Neural cell (in vitro differentiated cells): ENCODE data around the gene DNAH6.

Source experiments
- EP300 ChIP-seq: fragments of 450-650 bp; conservative IDR thresholded peaks from 2 replicates; pipeline ENCODE4 v1.6.1; 2014; ENCODE audit warnings: antibody characterized with exemption, mild to moderate bottlenecking, moderate library complexity; ENCODE audit not compliant: poor library complexity, severe bottlenecking
- EZH2 ChIP-seq: fragments of 200-600, 300-800 bp; shearing (Covaris generic), sonication (generic); IDR thresholded peaks from 2 replicates; pipeline ENCODE4 v1.6.1; 2014; ENCODE audit warnings: antibody characterized with exemption, low read length, borderline replicate concordance, mild to moderate bottlenecking; ENCODE audit not compliant: insufficient read depth, poor library complexity, severe bottlenecking
- MXI1 ChIP-seq: fragments of 450-650 bp; conservative IDR thresholded peaks from 2 replicates; pipeline ENCODE4 v1.6.1; 2014; ENCODE audit warnings: antibody characterized with exemption, mild to moderate bottlenecking; ENCODE audit not compliant: poor library complexity, severe bottlenecking
- POLR2AphosphoS5 ChIP-seq: IDR thresholded peaks from 2 replicates; pipeline ENCODE4 v1.6.1; 2012
- RAD21 ChIP-seq: fragments of 450-650 bp; conservative IDR thresholded peaks from 2 replicates; pipeline ENCODE4 v1.6.1; 2014; ENCODE audit warnings: antibody characterized with exemption, mild to moderate bottlenecking, moderate library complexity
- SMC3 ChIP-seq: fragments of 450-650 bp; conservative IDR thresholded peaks from 2 replicates; pipeline ENCODE4 v1.6.1; 2014; ENCODE audit warnings: antibody characterized with exemption, mild to moderate bottlenecking, moderate library complexity; ENCODE audit not compliant: poor library complexity
- TAF1 ChIP-seq: IDR thresholded peaks from 2 replicates; pipeline ENCODE4 v1.6.1; 2012; ENCODE audit warnings: low read depth
- TF ChIP-seq, protein P1 (sequence below): fragments of 450-650 bp; IDR thresholded peaks from 2 replicates; pipeline ENCODE4 v1.5.1; 2014; ENCODE audit warnings: antibody characterized with exemption, mild to moderate bottlenecking, moderate library complexity; ENCODE audit not compliant: poor library complexity, severe bottlenecking
- TF ChIP-seq, protein P2 (sequence below): IDR thresholded peaks from 2 replicates; pipeline ENCODE4 v1.6.1; 2012; ENCODE audit warnings: borderline replicate concordance

DNA sequence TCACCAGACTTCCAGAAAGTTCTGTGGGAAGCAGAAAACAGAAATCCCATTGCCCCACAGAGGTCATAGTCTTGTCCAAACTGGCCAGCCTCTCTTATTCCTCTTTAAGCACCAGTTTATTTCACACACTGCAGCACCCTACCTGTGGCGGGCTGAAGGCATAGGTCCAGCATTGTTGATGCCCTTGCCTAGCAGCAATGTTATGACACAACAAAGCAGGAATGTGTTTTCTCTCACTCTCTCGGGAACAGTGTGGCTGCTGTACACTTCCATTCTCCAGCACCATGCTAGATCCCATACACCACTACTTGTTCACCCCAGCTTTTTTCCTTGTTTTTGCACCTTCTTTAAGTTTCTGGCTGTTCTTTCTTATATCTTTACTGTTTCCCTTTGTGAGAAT, 181.6 kb downstream of the DNAH6 start:
- TF ChIP-seq, protein P1, sequence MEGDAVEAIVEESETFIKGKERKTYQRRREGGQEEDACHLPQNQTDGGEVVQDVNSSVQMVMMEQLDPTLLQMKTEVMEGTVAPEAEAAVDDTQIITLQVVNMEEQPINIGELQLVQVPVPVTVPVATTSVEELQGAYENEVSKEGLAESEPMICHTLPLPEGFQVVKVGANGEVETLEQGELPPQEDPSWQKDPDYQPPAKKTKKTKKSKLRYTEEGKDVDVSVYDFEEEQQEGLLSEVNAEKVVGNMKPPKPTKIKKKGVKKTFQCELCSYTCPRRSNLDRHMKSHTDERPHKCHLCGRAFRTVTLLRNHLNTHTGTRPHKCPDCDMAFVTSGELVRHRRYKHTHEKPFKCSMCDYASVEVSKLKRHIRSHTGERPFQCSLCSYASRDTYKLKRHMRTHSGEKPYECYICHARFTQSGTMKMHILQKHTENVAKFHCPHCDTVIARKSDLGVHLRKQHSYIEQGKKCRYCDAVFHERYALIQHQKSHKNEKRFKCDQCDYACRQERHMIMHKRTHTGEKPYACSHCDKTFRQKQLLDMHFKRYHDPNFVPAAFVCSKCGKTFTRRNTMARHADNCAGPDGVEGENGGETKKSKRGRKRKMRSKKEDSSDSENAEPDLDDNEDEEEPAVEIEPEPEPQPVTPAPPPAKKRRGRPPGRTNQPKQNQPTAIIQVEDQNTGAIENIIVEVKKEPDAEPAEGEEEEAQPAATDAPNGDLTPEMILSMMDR = no peak
- no peak for TF ChIP-seq POLR2AphosphoS5
- TF ChIP-seq EZH2 = no peak
- TF ChIP-seq, protein P2, sequence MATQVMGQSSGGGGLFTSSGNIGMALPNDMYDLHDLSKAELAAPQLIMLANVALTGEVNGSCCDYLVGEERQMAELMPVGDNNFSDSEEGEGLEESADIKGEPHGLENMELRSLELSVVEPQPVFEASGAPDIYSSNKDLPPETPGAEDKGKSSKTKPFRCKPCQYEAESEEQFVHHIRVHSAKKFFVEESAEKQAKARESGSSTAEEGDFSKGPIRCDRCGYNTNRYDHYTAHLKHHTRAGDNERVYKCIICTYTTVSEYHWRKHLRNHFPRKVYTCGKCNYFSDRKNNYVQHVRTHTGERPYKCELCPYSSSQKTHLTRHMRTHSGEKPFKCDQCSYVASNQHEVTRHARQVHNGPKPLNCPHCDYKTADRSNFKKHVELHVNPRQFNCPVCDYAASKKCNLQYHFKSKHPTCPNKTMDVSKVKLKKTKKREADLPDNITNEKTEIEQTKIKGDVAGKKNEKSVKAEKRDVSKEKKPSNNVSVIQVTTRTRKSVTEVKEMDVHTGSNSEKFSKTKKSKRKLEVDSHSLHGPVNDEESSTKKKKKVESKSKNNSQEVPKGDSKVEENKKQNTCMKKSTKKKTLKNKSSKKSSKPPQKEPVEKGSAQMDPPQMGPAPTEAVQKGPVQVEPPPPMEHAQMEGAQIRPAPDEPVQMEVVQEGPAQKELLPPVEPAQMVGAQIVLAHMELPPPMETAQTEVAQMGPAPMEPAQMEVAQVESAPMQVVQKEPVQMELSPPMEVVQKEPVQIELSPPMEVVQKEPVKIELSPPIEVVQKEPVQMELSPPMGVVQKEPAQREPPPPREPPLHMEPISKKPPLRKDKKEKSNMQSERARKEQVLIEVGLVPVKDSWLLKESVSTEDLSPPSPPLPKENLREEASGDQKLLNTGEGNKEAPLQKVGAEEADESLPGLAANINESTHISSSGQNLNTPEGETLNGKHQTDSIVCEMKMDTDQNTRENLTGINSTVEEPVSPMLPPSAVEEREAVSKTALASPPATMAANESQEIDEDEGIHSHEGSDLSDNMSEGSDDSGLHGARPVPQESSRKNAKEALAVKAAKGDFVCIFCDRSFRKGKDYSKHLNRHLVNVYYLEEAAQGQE = no peak
- no peak for TF ChIP-seq EP300
- TF ChIP-seq RAD21 = no peak
- TF ChIP-seq SMC3 = no peak
- TF ChIP-seq TAF1 = no peak
- no peak for TF ChIP-seq MXI1
